SK-N-SH (cell line): ENCODE results near the gene CASP7. TPM values are rescaled to one million over a fixed set of nuclear protein-coding genes. Genes with fewer than 3 reads are reported as not detected.

ENCODE experiments used
- CTCF ChIA-PET: fragments of 300-600, 350-600 bp; formaldehyde crosslinking; extraction: SDS; loops from one replicate; lab custom pipeline; 2021; lab: Yijun Ruan, JAX
- POLR2A ChIA-PET: fragments of 350-600 bp; sonication (Branson Sonifier 250); formaldehyde crosslinking; extraction: SDS; loops from one replicate; lab custom pipeline; 2020; ENCODE audit warnings: antibody characterized with exemption, inconsistent platforms; lab: Yijun Ruan, JAX
- DNase-seq: peaks from one replicate; pipeline ENCODE4 v3.0.0; 2012
- H2AFZ ChIP-seq: fragments of 200-600 bp; sonication (generic); 2 replicates; pipeline ENCODE4 v1.8.1; 2016; ENCODE audit warnings: antibody characterized with exemption, mild to moderate bottlenecking, low read depth
- H3F3A ChIP-seq: fragments of 200-600 bp; sonication (generic); replicated peaks from 2 replicates; pipeline ENCODE3; 2016; ENCODE audit warnings: antibody characterized with exemption, mild to moderate bottlenecking; ENCODE audit not compliant: insufficient read depth
- H3K27ac ChIP-seq, 2 experiments: fragments of 200-500 bp in 1 of 2; fragments of 200-600 bp in 1 of 2; sonication (Bioruptor generic) in 1 of 2; sonication (generic), shearing (Covaris generic) in 1 of 2; 2 replicates each; pipeline versions ENCODE4 v1.5.1 to v1.6.1; 2014 to 2016; ENCODE audit warnings: low read depth in 2 of 2, inconsistent platforms in 1 of 2, low read length in 1 of 2, mild to moderate bottlenecking in 1 of 2, mixed read lengths in 1 of 2
- H3K27me3 ChIP-seq: fragments of 200-600 bp; sonication (generic), shearing (Covaris generic); 2 replicates; pipeline ENCODE4 v1.6.1; 2016; ENCODE audit warnings: mixed run types; ENCODE audit not compliant: insufficient read depth
- H3K36me3 ChIP-seq, 2 experiments: fragments of 200-500 bp in 1 of 2; fragments of 200-600 bp in 1 of 2; sonication (Bioruptor generic) in 1 of 2; sonication (generic) in 1 of 2; replicated peaks in 1 of 2; 2 replicates each; pipeline versions ENCODE3 to v1.5.1; 2014 to 2016; ENCODE audit warnings: low read length in 1 of 2, mild to moderate bottlenecking in 1 of 2; ENCODE audit not compliant: insufficient read depth in 2 of 2, control insufficient read depth in 1 of 2
- H3K4me1 ChIP-seq, 2 experiments: fragments of 200-500 bp in 1 of 2; fragments of 200-600 bp in 1 of 2; sonication (Bioruptor generic) in 1 of 2; sonication (generic), shearing (Covaris generic) in 1 of 2; 2 replicates each; pipeline versions ENCODE4 v1.5.1 to v1.6.1; 2014 to 2016; ENCODE audit warnings: low read depth in 1 of 2, low read length in 1 of 2, mixed run types in 1 of 2; ENCODE audit not compliant: insufficient read depth in 2 of 2, control insufficient read depth in 1 of 2
- H3K4me2 ChIP-seq: fragments of 200-600 bp; sonication (generic), shearing (Covaris generic); 2 replicates; pipeline ENCODE4 v1.6.1; 2017; ENCODE audit warnings: mixed run types
- H3K4me3 ChIP-seq, 2 experiments: fragments of 200-500 bp in 1 of 2; fragments of 200-600 bp in 1 of 2; sonication (Bioruptor generic) in 1 of 2; sonication (generic), shearing (Covaris generic) in 1 of 2; 2 replicates each; pipeline versions ENCODE4 v1.5.1 to v1.8.1; 2014 to 2016; ENCODE audit warnings: low read depth in 2 of 2, inconsistent platforms in 1 of 2, low read length in 1 of 2, mild to moderate bottlenecking in 1 of 2, mixed read lengths in 1 of 2, moderate library complexity in 1 of 2
- H3K79me2 ChIP-seq: fragments of 200-600 bp; sonication (generic); 2 replicates; pipeline ENCODE4 v1.8.1; 2017; ENCODE audit warnings: mild to moderate bottlenecking; ENCODE audit not compliant: insufficient read depth
- H3K9ac ChIP-seq: fragments of 200-600 bp; sonication (generic); 2 replicates; pipeline ENCODE4 v1.6.1; 2017; ENCODE audit warnings: mixed run types
- H3K9me2 ChIP-seq: fragments of 200-600 bp; sonication (generic); 2 replicates; pipeline ENCODE4 v1.6.1; 2017; ENCODE audit warnings: mixed run types
- H3K9me3 ChIP-seq: fragments of 200-600 bp; sonication (generic); 2 replicates; pipeline ENCODE4 v1.6.1; 2017; ENCODE audit warnings: mixed run types, mild to moderate bottlenecking, moderate library complexity
- H4K20me1 ChIP-seq: fragments of 200-600 bp; sonication (generic); 2 replicates; pipeline ENCODE4 v1.6.1; 2017; ENCODE audit warnings: mild to moderate bottlenecking, mixed run types; ENCODE audit not compliant: insufficient read depth
- EP300 ChIP-seq, 2 experiments: IDR thresholded peaks; 2 replicates each; pipeline versions ENCODE4 v1.4.0 to v1.6.1; 2012; ENCODE audit warnings: borderline replicate concordance in 1 of 2, low read depth in 1 of 2, low read length in 1 of 2
- FOSL2 ChIP-seq: IDR thresholded peaks from 2 replicates; pipeline ENCODE4 v1.4.0; 2012; ENCODE audit warnings: low read depth, mild to moderate bottlenecking, moderate library complexity, borderline replicate concordance
- FOXM1 ChIP-seq: IDR thresholded peaks from 2 replicates; pipeline ENCODE4 v1.4.0; 2012; ENCODE audit warnings: low read depth, mild to moderate bottlenecking
- GATA2 ChIP-seq: sonication (generic); formaldehyde crosslinking; IDR thresholded peaks from 2 replicates; pipeline ENCODE4 v1.5.0; 2020; ENCODE audit warnings: mild to moderate bottlenecking, missing genetic modification reagents
- JUND ChIP-seq: IDR thresholded peaks from 2 replicates; pipeline ENCODE4 v1.4.0; 2012
- MEF2A ChIP-seq: IDR thresholded peaks from 2 replicates; pipeline ENCODE4 v1.4.0; 2012; ENCODE audit warnings: low read depth, borderline replicate concordance
- MXI1 ChIP-seq: IDR thresholded peaks from 2 replicates; pipeline ENCODE4 v1.6.1; 2012; ENCODE audit warnings: mild to moderate bottlenecking, low read depth, low read length, improper control_type of control experiment
- NFIC ChIP-seq: IDR thresholded peaks from 2 replicates; pipeline ENCODE4 v1.4.0; 2012; ENCODE audit warnings: borderline replicate concordance
- POLR2AphosphoS5 ChIP-seq: IDR thresholded peaks from 2 replicates; pipeline ENCODE4 v1.6.1; 2012; ENCODE audit warnings: low read depth, low read length
- RAD21 ChIP-seq: IDR thresholded peaks from 2 replicates; pipeline ENCODE4 v1.6.1; 2012; ENCODE audit warnings: mild to moderate bottlenecking, low read length
- RXRA ChIP-seq: IDR thresholded peaks from 2 replicates; pipeline ENCODE4 v1.4.0; 2012; ENCODE audit warnings: low read depth, mild to moderate bottlenecking, borderline replicate concordance
- SMC3 ChIP-seq: IDR thresholded peaks from 2 replicates; pipeline ENCODE4 v1.6.1; 2012; ENCODE audit warnings: low read depth, low read length, improper control_type of control experiment
- TCF12 ChIP-seq: IDR thresholded peaks from 2 replicates; pipeline ENCODE4 v1.4.0; 2012
- TEAD4 ChIP-seq: IDR thresholded peaks from 2 replicates; pipeline ENCODE4 v1.4.0; 2012; ENCODE audit warnings: mild to moderate bottlenecking, borderline replicate concordance; ENCODE audit not compliant: insufficient read depth
- YY1 ChIP-seq: IDR thresholded peaks from 2 replicates; pipeline ENCODE4 v1.4.0; 2012; ENCODE audit warnings: low read depth, mild to moderate bottlenecking
- WGBS: methylation state at CpG from one replicate; pipeline ENCODE4 v1.1.6; 2017; ENCODE audit warnings: low lambda C conversion rate; 5-methylcytosine and 5-hydroxymethylcytosine counted together
- polyA plus RNA-seq, 3 experiments: library from polyadenylated mRNA; depleted of rRNA; stranded (reverse); fragments of >200 nt; gene quantifications; 2 replicates each; pipeline ENCODE4 v1.2.3, GENCODE V29; 2012
- TF ChIP-seq, protein P1 (sequence below): IDR thresholded peaks from 2 replicates; pipeline ENCODE4 v1.4.0; 2012; ENCODE audit warnings: low read depth
- TF ChIP-seq, protein P2 (sequence below): fragments of 150-350 bp; IDR thresholded peaks from 2 replicates; pipeline ENCODE4 v1.6.1; 2016; ENCODE audit warnings: mild to moderate bottlenecking, low read depth, low read length
- TF ChIP-seq, protein P3 (sequence below): IDR thresholded peaks from 2 replicates; pipeline ENCODE4 v1.4.0; 2012; ENCODE audit warnings: low read depth, borderline replicate concordance
- TF ChIP-seq, protein P4 (sequence below): IDR thresholded peaks from 2 replicates; pipeline ENCODE4 v1.6.1; 2012; ENCODE audit warnings: mild to moderate bottlenecking, low read depth, low read length, moderate library complexity

Gene CASP7
- polyA plus RNA-seq, 1 of the 3 experiments (the other 2 are of a cell fraction) = 15.1 TPM

DNA sequence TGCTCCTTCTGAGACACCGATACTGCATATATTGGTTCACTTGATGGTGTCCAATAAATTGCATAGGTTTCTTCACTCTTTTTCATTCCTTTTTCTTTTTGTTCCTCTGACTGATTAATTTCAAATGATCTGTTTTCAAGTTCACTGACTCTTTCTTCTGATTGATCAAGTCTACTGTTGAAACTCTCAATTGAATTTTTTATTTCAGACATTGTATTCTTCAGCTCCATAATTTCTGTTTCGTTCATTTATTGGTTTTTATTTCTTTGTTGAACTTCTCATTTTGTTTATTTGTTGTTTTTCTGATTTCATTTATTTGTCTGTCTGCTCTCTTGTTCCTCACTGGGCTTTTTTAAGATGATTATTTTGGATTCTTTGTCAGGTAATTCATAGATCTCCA, 13.6 kb downstream of the CASP7 start (continued):
- TF ChIP-seq GATA2 (CRISPR knock-in tag) = no peak
- TF ChIP-seq, protein P1, sequence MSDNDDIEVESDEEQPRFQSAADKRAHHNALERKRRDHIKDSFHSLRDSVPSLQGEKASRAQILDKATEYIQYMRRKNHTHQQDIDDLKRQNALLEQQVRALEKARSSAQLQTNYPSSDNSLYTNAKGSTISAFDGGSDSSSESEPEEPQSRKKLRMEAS = no peak

DNA sequence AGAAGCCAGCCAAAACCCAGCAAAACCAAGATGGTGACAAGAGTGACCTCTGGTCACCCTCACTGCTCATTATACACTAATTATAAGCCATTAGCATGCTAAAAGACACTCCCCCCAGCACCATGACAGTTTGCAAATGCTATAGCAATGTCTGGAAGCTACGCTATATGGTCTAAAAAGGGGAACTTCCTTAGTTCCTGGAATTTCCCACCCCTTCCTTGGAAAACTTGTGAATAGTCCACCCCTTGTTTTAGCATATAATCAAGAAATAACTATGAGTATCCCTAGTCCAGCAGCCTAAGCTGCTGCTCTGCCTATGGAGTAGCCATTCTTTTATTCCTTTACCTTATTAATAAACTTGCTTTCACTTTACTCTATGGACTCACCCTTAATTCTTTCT, 16.0 kb downstream of the CASP7 start:
- Histone ChIP-seq H3K79me2 (peaks cover 25% of the 10 kb centered on the region; the same call in 1 of the 2 replicates), H3K9me2 (no peaks in the 10 kb centered on the region), H3F3A (peaks cover 3% of the 10 kb centered on the region), H3K36me3 (peaks cover 22 to 25% of the 10 kb centered on the region in 2 experiments)
- TF ChIP-seq FOSL2 = no peak
- TF ChIP-seq, protein P2, sequence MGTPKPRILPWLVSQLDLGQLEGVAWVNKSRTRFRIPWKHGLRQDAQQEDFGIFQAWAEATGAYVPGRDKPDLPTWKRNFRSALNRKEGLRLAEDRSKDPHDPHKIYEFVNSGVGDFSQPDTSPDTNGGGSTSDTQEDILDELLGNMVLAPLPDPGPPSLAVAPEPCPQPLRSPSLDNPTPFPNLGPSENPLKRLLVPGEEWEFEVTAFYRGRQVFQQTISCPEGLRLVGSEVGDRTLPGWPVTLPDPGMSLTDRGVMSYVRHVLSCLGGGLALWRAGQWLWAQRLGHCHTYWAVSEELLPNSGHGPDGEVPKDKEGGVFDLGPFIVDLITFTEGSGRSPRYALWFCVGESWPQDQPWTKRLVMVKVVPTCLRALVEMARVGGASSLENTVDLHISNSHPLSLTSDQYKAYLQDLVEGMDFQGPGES = no peak
- no peak for TF ChIP-seq MEF2A
- no peak for TF ChIP-seq RAD21
- no peak for TF ChIP-seq POLR2AphosphoS5
- no peak for TF ChIP-seq TCF12
- TF ChIP-seq YY1 = no peak
- no peak for TF ChIP-seq TEAD4
- TF ChIP-seq, all 33 proteins: peak for 0
- H3K9me3 ChIP-seq = no peaks in the 10 kb centered on the region
- ChIA-PET CTCF (interaction anchor here (1.2 kb wide), 1 partner anchor 103 kb away, joined by 3 read pairs; no protein-coding TSS in a partner anchor), POLR2A (no interaction called here)
- no peak overlapping the region for H2AFZ ChIP-seq
- DNase-seq = no peak
- H3K4me3 ChIP-seq = no peak overlapping the region
- H3K27ac ChIP-seq = no peak overlapping the region
- no peaks in the 10 kb centered on the region for H3K4me1 ChIP-seq
- H3K4me2 ChIP-seq = no peak overlapping the region
- WGBS = 100% methylated on average over 1 of the region's 1 CpG
- no peak overlapping the region for H3K9ac ChIP-seq
- no peaks in the 10 kb centered on the region for H4K20me1 ChIP-seq
- no peaks in the 10 kb centered on the region for H3K27me3 ChIP-seq

DNA sequence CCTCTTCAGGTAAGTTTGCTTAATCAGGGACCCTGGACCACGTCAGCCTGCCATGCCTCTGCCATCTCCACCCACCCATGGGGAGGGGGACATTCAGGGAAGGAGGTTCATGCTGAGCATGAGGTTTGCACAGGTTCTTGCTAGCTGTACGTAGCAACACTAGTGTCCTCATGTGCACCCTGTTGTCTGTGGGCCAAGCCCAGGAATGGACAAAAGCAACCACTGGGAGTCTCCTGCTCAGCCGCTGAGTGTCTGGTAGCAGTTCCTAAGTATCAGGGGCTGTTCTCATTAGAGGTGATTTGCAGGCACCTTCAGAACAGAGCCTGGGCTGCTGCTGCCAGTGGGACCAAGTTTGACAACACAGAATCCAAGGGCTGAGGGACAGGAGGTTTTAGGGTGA, 17.9 kb downstream of the CASP7 start:
- Histone ChIP-seq H3K4me1 (no peaks in the 10 kb centered on the region), H3K27me3 (no peaks in the 10 kb centered on the region), H3K4me2 (no peak overlapping the region), H2AFZ (no peak overlapping the region), H3K36me3 (peaks cover 21 to 22% of the 10 kb centered on the region in 2 experiments), H3K79me2 (peaks cover 12% of the 10 kb centered on the region; the same call in 1 of the 2 replicates), H3K4me3 (no peak overlapping the region), H3K27ac (no peak overlapping the region), H3K9ac (no peak overlapping the region), H4K20me1 (no peaks in the 10 kb centered on the region), H3F3A (peaks cover 3% of the 10 kb centered on the region), H3K9me3 (no peaks in the 10 kb centered on the region), H3K9me2 (no peaks in the 10 kb centered on the region)
- TF ChIP-seq FOXM1 (no peak), RXRA (no peak), MEF2A (no peak), SMC3 (no peak), MXI1 (no peak), GATA2 (CRISPR knock-in tag) (no peak), NFIC (no peak), JUND (no peak), EP300 (IDR thresholded peaks at IDR 0.05; ENCODE audit: borderline replicate concordance in 1 of 2, low read depth in 1 of 2, low read length in 1 of 2) (no peak)
- TF ChIP-seq, protein P3, sequence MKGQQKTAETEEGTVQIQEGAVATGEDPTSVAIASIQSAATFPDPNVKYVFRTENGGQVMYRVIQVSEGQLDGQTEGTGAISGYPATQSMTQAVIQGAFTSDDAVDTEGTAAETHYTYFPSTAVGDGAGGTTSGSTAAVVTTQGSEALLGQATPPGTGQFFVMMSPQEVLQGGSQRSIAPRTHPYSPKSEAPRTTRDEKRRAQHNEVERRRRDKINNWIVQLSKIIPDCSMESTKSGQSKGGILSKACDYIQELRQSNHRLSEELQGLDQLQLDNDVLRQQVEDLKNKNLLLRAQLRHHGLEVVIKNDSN = no peak
- TF ChIP-seq, protein P4, sequence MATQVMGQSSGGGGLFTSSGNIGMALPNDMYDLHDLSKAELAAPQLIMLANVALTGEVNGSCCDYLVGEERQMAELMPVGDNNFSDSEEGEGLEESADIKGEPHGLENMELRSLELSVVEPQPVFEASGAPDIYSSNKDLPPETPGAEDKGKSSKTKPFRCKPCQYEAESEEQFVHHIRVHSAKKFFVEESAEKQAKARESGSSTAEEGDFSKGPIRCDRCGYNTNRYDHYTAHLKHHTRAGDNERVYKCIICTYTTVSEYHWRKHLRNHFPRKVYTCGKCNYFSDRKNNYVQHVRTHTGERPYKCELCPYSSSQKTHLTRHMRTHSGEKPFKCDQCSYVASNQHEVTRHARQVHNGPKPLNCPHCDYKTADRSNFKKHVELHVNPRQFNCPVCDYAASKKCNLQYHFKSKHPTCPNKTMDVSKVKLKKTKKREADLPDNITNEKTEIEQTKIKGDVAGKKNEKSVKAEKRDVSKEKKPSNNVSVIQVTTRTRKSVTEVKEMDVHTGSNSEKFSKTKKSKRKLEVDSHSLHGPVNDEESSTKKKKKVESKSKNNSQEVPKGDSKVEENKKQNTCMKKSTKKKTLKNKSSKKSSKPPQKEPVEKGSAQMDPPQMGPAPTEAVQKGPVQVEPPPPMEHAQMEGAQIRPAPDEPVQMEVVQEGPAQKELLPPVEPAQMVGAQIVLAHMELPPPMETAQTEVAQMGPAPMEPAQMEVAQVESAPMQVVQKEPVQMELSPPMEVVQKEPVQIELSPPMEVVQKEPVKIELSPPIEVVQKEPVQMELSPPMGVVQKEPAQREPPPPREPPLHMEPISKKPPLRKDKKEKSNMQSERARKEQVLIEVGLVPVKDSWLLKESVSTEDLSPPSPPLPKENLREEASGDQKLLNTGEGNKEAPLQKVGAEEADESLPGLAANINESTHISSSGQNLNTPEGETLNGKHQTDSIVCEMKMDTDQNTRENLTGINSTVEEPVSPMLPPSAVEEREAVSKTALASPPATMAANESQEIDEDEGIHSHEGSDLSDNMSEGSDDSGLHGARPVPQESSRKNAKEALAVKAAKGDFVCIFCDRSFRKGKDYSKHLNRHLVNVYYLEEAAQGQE = no peak
- no peak for DNase-seq
- WGBS = 100% methylated on average over 2 of the region's 3 CpGs
- CTCF ChIA-PET = no interaction called here
- POLR2A ChIA-PET = no interaction called here
